Activated CD8-positive, alpha-beta T cell treated with anti-CD3 and anti-CD28 coated beads, Interleukin-2, amount 10 ng/mL, durations not matched to agents 7 days and 5 days (primary cell): ENCODE results near the gene BACE1. TPM values are rescaled to one million over a fixed set of nuclear protein-coding genes. Genes with fewer than 3 reads are reported as not detected.

Experiments used
- total RNA-seq, 2 experiments: library from RNA; stranded (reverse); gene quantifications; one replicate each; pipeline ENCODE4 v1.2.3, GENCODE V29; 2021

The BACE1 gene
- total RNA-seq, 2 experiments from 2014 or later = 1.0 to 1.1 TPM

Other genes with a start within 250 kb of the BACE1 start
- gene SIK3, start 217.8 kb downstream of the BACE1 start, total RNA-seq = 10 to 100 TPM; 25.9 to 31.4 TPM
- 10 to 100 TPM; 56.5 to 60.0 TPM for gene PAFAH1B2, start 172.0 kb downstream of the BACE1 start, total RNA-seq
- gene SIDT2, start 137.5 kb downstream of the BACE1 start, total RNA-seq = 10 to 100 TPM; 20.2 to 23.6 TPM
- gene TAGLN, start 116.9 kb downstream of the BACE1 start, total RNA-seq = 1 to 10 TPM; 2.4 to 2.6 TPM
- gene PCSK7, start 84.2 kb downstream of the BACE1 start, total RNA-seq = 100 to 1,000 TPM; 160 to 161 TPM
- 10 to 100 TPM; 19.5 to 21.2 TPM for gene RNF214, start 83.6 kb downstream of the BACE1 start, total RNA-seq
- gene BACE1-AS, start 24.9 kb downstream of the BACE1 start, total RNA-seq = 1 to 10 TPM; 3.8 to 4.3 TPM
- 10 to 100 TPM; 31.7 to 32.4 TPM for gene CEP164, start 11.6 kb upstream of the BACE1 start, total RNA-seq